Measurements from ENCODE around the gene CCDC88C.

GRCh38 chr14:91320266-91320665, 97.4 kb downstream of the CCDC88C start:
- TF ChIP-seq CTCF (IDR thresholded peaks at IDR 0.05) = no peak
- no peak for TF ChIP-seq POLR2A (IDR thresholded peaks at IDR 0.05)
